Gastrocnemius medialis (tissue), 4 donors: ENCODE measurements around the gene FANCD2.

ENCODE experiments used
- CTCF ChIP-seq, 5 experiments: fragments of 450-650 bp in 3 of 5; fragments of 200-600 bp in 2 of 5; sonication (generic) in 2 of 5; IDR thresholded peaks in 4 of 5; conservative IDR thresholded peaks in 1 of 5; 1 replicate in 4 of 5; 2 replicates in 1 of 5; pipeline ENCODE4 v1.5.1; 2016 to 2019; ENCODE audit warnings: antibody characterized with exemption in 5 of 5, mild to moderate bottlenecking in 3 of 5, moderate library complexity in 3 of 5
- POLR2A ChIP-seq, 2 donors: fragments of 450-650 bp; IDR thresholded peaks; one replicate each; pipeline ENCODE4 v1.6.1; 2017; ENCODE audit warnings: antibody characterized with exemption in 2 of 2, mild to moderate bottlenecking in 2 of 2, moderate library complexity in 2 of 2

- no peak for TF ChIP-seq CTCF (IDR thresholded peaks at IDR 0.05 in 4 of 5, conservative IDR thresholded peaks at IDR 0.05 in 1 of 5)
- TF ChIP-seq POLR2A (IDR thresholded peaks at IDR 0.05): no peak
Observed at GRCh38 chr3:10021856-10022775, 4.1 kb upstream of the FANCD2 start.
